Activated naive CD4-positive, alpha-beta T cell treated with anti-CD3 and anti-CD28 coated beads, Interleukin-2, amount 10 ng/mL, durations not matched to agents 7 days and 5 days (primary cell): ENCODE data around the gene TP53BP2.
"Not testable (repeated sequence)": the region's sequence is repeated elsewhere in the genome, so short reads cannot be mapped to it uniquely, and the experiment has no call there.

Source experiments
- CTCF ChIA-PET: fragments of 350-600 bp; sonication (Branson Sonifier 250); formaldehyde crosslinking; loops from one replicate; lab custom pipeline; 2021; ENCODE audit warnings: antibody characterized with exemption; lab: Charles Lee
- DNase-seq: peaks from one replicate; pipeline ENCODE4 v3.0.0-alpha.2; 2020
- H3K27ac Mint-ChIP-seq: one replicate; pipeline ENCODE4 v1.8.0; 2021; ENCODE audit warnings: mild to moderate bottlenecking, moderate library complexity, mixed read lengths
- H3K27me3 Mint-ChIP-seq: one replicate; pipeline ENCODE4 v1.8.0; 2021; ENCODE audit warnings: mild to moderate bottlenecking, mixed read lengths
- H3K36me3 Mint-ChIP-seq: one replicate; pipeline ENCODE4 v1.8.0; 2021; ENCODE audit warnings: mixed read lengths
- H3K4me1 Mint-ChIP-seq: one replicate; pipeline ENCODE4 v1.8.0; 2021; ENCODE audit warnings: mixed read lengths
- H3K4me3 Mint-ChIP-seq: one replicate; pipeline ENCODE4 v1.8.0; 2021; ENCODE audit warnings: mild to moderate bottlenecking, moderate library complexity, mixed read lengths
- H3K9me3 Mint-ChIP-seq: one replicate; pipeline ENCODE4 v1.8.0; 2021; ENCODE audit warnings: mixed read lengths

TP53BP2 gene

DNA sequence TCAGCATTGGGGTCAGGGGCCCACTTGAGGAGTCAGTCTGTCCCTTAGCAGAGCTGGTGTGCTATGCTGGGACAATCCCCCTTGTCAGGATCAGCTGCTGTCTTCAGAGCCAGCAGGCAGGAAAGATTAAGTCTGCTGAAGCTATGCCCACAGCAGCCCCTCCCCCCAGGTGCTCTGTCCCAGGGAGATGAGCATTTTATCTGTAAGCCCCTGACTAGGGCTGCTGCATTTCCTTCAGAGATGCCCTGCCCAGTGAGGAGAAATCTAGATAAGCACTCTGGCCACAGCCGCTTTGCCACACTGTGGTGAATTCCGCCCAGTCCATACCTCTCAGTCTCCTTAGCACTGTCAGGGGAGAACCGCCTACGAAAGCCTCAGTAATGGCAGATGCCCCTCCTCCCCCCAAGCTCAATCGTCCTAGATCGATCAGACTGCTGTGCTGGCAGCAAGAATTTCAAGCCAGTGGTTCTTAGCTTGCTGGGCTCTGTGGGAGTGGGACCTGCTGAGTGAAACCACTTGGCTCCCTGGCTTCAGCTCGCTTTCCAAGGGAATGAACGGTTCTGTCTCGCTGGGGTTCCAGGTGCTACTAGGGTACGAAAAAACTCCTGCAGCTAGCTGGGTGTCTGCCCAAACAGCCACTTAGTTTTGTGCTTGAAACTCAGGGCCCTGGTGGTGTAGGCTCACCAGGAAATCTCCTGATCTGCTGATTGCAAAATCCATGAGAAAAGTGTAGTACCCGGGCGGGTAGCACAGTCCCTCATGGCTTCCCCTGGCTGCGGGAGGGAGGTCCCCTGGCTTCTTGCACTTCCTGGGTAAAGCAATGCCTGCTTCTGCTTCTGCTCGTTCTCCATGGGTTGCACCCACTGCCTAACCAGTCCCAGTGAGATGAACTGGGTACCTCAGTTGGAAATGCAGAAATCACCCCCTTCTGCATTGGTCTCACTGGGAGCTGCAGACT lies 25.1 kb upstream of the TP53BP2 start:
- Mint-ChIP-seq H3K27ac (no peak overlapping the region), H3K4me1 (no peaks in the 10 kb centered on the region), H3K4me3 (peak overlapping the region; percentile 19), H3K27me3 (peaks cover 50% of the 10 kb centered on the region), H3K36me3 (no peaks in the 10 kb centered on the region), H3K9me3 (no peaks in the 10 kb centered on the region)
- CTCF ChIA-PET, result no interaction called here
- DNase-seq, result no peak

DNA sequence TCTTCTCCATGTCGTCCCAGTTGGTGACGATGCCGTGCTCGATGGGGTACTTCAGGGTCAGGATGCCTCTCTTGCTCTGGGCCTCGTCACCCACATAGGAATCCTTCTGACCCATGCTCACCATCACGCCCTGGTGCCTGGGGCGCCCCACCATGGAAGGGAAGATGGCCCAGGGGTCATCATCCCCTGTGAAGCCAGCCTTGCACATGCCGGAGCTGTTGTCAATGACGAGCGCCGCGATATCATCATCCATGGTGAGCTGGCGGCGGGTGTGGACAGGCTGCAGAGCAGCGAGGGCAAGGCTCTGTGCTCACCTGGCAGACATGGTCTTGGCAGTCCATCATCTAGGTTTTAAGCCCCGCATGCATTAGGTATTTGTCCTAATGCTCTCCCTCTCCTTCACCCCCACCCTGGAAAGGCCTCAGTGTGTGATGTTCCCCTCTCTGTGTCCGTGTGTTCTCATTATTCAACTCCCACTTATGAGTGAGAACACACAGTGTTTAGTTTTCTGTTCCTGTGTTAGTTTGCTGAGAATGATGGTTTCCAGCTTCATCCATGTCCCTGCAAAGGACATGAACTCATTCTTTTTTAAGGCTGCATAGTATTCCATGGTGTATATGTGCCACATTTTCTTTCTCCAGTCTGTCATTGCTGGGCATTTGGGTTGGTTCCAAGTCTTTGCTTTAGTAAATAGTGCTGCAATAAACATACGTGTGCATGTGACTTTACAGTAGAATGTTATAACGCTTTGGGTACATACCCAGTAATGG lies 19.0 kb upstream of the TP53BP2 start:
- H3K4me3 Mint-ChIP-seq, H3K27ac Mint-ChIP-seq, DNase-seq, H3K9me3 Mint-ChIP-seq, H3K36me3 Mint-ChIP-seq, CTCF ChIA-PET, H3K4me1 Mint-ChIP-seq: not testable (repeated sequence)
- peaks cover 36% of the 10 kb centered on the region for H3K27me3 Mint-ChIP-seq

DNA sequence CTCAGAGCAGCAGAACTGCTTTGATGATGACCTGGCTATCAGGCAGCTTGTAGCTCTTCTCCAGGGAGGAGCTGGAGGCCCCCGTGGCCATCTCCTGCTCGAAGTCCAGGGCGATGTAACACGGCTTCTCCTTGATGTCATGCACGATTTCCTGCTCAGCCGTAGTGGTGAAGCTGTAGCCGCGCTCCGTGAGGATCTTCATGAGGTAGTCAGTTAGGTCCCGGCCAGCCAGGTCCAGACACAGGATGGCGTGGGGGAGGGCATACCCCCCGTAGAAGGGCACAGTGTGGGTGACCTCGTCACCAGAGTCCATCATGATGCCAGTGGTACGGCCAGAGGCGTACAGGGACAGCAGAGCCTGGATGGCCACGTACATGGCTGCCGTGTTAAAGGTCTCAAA lies 18.3 kb upstream of the TP53BP2 start:
- CTCF ChIA-PET, result no interaction called here
- DNase-seq, result no peak
- Mint-ChIP-seq H3K27me3 (peaks cover 36% of the 10 kb centered on the region), H3K36me3 (no peaks in the 10 kb centered on the region), H3K27ac (no peak overlapping the region), H3K4me3 (no peak overlapping the region), H3K9me3 (no peaks in the 10 kb centered on the region), H3K4me1 (no peaks in the 10 kb centered on the region)

DNA sequence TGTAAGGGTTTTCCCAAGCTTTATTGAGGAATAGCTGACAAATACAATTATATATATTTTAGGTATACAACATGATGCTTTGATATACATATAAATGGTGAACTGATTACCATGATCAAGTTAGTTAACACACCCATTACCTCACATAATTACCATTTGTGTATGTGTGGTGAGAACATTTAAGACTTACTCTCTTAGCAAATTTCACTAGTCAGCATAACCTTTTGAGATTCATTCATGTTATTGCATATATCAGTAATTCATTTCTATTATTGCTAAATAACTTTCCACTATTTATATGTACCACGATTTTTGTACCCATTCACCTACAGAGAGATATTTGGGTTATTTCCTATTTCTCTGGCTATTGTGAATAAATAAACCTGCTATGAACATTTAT lies 16.2 kb upstream of the TP53BP2 start:
- no peaks in the 10 kb centered on the region for H3K9me3 Mint-ChIP-seq
- H3K4me1 Mint-ChIP-seq, result no peaks in the 10 kb centered on the region
- H3K4me3 Mint-ChIP-seq, result no peak overlapping the region
- H3K27ac Mint-ChIP-seq, result no peak overlapping the region
- CTCF ChIA-PET, result no interaction called here
- H3K27me3 Mint-ChIP-seq, result peaks cover 27% of the 10 kb centered on the region
- H3K36me3 Mint-ChIP-seq, result no peaks in the 10 kb centered on the region
- DNase-seq, result no peak

DNA sequence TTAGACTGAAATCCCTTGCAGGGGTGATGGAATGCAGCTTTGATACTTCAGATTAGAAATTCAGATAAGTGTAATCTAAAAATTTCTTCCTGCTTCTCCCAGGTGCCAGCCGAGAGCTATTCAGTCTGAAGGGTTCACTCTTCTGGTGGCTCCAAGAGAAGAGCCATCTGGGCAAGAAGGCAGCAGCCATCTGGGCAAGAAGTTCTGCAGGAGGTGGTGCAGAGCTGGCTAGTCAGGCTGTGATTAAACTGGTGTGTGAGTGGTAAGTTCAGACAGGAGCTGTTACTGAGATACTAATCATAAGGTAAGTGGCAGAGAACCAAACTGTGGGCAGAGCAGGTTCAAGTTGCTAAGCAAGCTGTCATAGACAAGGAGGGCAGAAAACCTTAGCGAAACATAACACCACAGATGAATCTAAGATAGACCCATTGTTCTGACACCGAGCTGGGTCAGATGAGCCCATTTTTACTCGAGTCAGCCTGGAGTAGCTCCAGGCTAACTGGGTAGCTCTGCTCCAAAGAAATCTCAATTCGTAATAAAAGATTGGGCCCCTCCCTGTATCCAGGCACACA lies 14.4 kb upstream of the TP53BP2 start:
- no peak for DNase-seq
- Mint-ChIP-seq H3K4me1 (no peaks in the 10 kb centered on the region), H3K9me3 (no peaks in the 10 kb centered on the region), H3K27ac (no peak overlapping the region), H3K27me3 (peaks cover 30% of the 10 kb centered on the region), H3K36me3 (no peaks in the 10 kb centered on the region), H3K4me3 (no peak overlapping the region)
- CTCF ChIA-PET, result interaction anchor here (0.6 to 1.1 kb wide), 3 partner anchors 9 to 224 kb away, joined by 3 read pairs; no protein-coding TSS in a partner anchor

DNA sequence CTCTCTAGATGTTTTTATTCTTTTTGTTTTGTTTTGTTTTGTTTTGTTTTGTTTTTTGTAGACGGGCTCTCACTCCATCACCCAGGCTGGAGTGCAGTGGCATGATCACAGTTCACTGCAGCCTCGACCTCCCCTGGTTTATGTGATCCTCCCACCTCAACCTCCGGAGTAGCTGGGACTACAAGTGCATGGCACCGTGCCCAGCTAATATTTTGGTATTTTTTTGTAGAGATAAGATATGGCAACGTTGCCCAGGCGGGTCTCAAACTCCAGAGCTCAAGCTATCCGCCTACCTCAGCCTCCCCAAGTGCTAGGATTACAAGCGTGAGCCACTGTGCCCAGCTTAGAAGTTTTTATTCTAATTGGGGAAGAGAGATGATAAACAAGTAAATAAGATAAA lies 13.3 kb upstream of the TP53BP2 start:
- Mint-ChIP-seq H3K27me3 (peaks cover 30% of the 10 kb centered on the region), H3K4me3 (no peak overlapping the region), H3K27ac (no peak overlapping the region), H3K36me3 (no peaks in the 10 kb centered on the region), H3K9me3 (no peaks in the 10 kb centered on the region), H3K4me1 (no peaks in the 10 kb centered on the region)
- DNase-seq, result no peak
- CTCF ChIA-PET, result no interaction called here

DNA sequence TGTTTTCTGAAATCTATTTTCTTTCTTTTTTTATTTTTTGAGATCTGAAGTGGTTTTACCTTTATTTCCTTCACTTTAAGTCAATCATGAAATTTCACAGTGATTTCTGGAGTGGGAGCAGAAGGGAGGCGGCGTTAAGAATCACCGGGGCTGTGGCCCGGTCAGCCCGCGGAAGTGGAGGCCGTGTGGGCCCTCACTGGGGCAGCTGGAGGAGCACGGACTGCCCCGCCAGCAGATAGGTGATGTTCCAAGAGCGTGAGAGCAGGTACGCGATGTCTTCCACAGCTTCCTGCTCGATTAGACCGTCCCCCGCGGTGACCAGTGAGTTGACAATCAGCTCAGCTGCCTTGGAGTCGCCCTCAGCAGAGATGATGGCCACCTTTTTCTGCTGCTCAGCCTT lies 10.6 kb upstream of the TP53BP2 start:
- H3K9me3 Mint-ChIP-seq, result no peaks in the 10 kb centered on the region
- peaks cover 9% of the 10 kb centered on the region for H3K4me1 Mint-ChIP-seq
- CTCF ChIA-PET, result no interaction called here
- H3K27ac Mint-ChIP-seq, result no peak overlapping the region
- DNase-seq, result no peak
- no peak overlapping the region for H3K4me3 Mint-ChIP-seq
- no peaks in the 10 kb centered on the region for H3K36me3 Mint-ChIP-seq
- H3K27me3 Mint-ChIP-seq, result peaks cover 27% of the 10 kb centered on the region

DNA sequence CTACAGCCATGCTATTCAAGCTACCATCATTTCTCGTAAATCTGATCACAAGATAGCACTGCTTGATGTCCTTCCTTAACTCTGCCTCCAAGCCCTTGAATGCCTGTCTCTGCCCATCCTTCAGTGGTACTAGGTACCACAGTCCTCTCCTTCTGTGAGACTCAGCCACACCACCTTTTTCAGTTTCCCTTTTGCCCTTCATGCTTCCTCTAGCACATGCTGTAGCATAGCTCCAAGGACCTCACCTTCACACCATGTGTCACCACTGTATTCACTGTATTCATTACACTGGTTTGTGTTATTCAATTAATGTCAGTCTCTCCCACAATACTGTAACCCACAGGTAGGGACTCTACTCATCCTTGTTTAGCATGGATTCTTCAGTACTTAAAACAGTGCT lies 8.0 kb upstream of the TP53BP2 start:
- H3K9me3 Mint-ChIP-seq, result no peaks in the 10 kb centered on the region
- H3K27ac Mint-ChIP-seq, result no peak overlapping the region
- CTCF ChIA-PET, result no interaction called here
- H3K27me3 Mint-ChIP-seq, result peaks cover 11% of the 10 kb centered on the region
- peaks cover 10% of the 10 kb centered on the region for H3K4me1 Mint-ChIP-seq
- DNase-seq, result no peak
- H3K4me3 Mint-ChIP-seq, result no peak overlapping the region
- no peaks in the 10 kb centered on the region for H3K36me3 Mint-ChIP-seq

DNA sequence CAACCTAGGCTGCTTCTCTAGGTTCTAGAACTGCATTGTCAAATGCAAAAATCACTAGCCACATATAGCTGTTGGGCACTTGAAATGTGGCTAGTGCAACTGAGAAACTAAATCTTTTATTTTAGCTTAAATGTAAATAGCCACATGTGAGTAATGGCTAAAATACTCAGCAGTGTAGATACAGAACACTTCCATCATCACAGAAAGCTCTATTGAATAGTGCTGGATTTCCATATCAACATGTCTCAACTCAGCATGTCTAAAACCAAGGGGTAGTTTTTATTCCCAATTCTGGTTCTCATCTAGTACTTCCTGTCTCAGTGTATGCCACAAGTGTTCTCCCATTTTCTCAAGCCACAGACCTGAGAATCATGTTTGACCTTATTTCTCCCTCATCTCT lies 7.5 kb upstream of the TP53BP2 start:
- Mint-ChIP-seq H3K4me3 (no peak overlapping the region), H3K9me3 (no peaks in the 10 kb centered on the region)

DNA sequence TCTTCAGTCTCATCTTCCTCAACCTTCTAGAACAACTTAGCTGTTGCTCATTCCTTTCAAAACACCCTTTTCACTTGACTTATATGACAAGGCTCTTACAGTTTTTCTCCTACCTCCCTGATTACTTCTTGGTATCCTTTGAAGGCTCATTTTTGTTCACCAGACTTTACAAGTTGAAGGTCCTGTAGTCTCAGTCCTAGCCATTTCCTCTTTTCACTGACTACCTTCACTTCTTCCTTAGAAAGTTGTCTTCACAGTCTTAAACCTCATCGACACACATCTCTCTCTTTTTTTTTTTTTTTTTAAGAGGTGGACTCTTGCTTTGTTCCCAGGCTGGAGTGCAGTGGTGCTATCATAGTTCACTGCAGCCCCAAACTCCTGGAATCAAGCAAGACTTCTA lies 6.6 kb upstream of the TP53BP2 start:
- Mint-ChIP-seq H3K27ac (no peak overlapping the region), H3K4me3 (no peak overlapping the region), H3K9me3 (no peaks in the 10 kb centered on the region), H3K27me3 (peaks cover 10% of the 10 kb centered on the region), H3K4me1 (peaks cover 17% of the 10 kb centered on the region), H3K36me3 (no peaks in the 10 kb centered on the region)
- no peak for DNase-seq
- CTCF ChIA-PET, result no interaction called here

More for the DNA sequence above, 7.5 kb upstream of the TP53BP2 start:
- Mint-ChIP-seq H3K36me3 (no peaks in the 10 kb centered on the region), H3K4me1 (peaks cover 10% of the 10 kb centered on the region), H3K27me3 (peaks cover 10% of the 10 kb centered on the region), H3K27ac (no peak overlapping the region)
- DNase-seq, result no peak
- CTCF ChIA-PET, result no interaction called here

DNA sequence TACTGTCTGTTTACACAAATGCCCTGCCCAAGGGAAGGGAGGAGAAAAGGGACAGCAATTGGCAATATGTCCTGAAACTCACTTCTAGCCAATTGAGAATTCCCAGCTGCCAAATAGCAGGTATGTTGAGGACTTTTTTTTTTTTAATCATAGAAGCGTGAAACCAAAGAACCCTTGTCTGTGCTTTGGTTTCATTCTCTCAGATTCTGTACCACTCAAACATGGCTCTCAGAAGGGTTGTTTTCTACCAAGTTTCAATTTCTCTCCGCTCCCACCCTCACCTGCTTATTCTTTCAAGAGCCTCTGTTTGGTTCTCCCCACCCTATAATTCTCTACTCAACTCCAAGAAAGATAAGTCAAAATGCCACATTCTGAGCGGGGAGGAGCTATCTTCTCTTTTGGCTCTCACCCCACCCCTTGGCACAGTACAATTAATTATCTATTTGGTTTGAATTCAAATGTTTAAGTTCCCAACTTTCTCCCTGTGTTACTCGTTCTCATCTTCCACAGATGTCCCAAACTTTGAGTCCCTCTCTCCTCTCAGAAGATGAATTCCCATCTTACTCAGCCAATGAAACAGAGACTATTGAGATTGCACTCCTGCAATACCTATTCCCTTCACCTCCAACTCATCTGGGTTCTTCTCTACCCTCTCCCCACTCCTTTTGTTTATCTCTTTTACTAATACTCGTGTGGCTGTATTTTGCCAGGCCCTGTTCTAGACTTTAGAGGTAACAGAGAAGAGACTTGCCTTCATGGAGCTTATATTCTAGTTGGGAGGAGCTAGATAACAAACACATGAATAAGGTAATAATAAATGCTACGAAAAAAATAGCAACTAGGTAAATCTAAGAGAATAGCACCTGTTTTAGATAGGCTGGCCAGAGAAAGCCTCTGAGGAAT lies 3.9 kb upstream of the TP53BP2 start:
- Mint-ChIP-seq H3K27ac (no peak overlapping the region), H3K4me1 (peaks cover 31% of the 10 kb centered on the region), H3K27me3 (peaks cover 3% of the 10 kb centered on the region), H3K36me3 (peaks cover 4% of the 10 kb centered on the region), H3K9me3 (no peaks in the 10 kb centered on the region), H3K4me3 (no peak overlapping the region)
- CTCF ChIA-PET, result no interaction called here
- no peak for DNase-seq

DNA sequence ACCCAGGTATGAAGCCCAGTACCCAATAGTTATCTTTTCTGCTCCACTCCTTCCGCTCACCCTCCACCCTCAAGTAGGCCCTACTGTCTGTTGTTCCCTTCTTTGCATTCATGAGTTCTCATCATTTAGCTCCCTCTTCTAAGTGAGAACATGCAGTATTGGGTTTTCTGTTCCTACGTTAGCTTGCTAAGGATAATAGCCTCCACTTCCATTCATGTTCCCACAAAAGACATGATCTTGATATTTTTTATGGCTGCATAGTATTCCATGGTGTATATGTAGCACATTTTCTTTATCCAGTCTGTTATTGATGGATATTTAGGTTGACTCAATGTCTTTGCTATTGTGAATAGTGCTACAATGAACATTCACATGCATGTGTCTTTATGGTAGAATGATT lies 2.8 kb upstream of the TP53BP2 start:
- no peak for DNase-seq
- H3K9me3 Mint-ChIP-seq, result no peaks in the 10 kb centered on the region
- peaks cover 36% of the 10 kb centered on the region for H3K4me1 Mint-ChIP-seq
- CTCF ChIA-PET, result no interaction called here
- no peak overlapping the region for H3K27ac Mint-ChIP-seq
- H3K27me3 Mint-ChIP-seq, result peaks cover 3% of the 10 kb centered on the region
- no peak overlapping the region for H3K4me3 Mint-ChIP-seq
- peaks cover 4% of the 10 kb centered on the region for H3K36me3 Mint-ChIP-seq

DNA sequence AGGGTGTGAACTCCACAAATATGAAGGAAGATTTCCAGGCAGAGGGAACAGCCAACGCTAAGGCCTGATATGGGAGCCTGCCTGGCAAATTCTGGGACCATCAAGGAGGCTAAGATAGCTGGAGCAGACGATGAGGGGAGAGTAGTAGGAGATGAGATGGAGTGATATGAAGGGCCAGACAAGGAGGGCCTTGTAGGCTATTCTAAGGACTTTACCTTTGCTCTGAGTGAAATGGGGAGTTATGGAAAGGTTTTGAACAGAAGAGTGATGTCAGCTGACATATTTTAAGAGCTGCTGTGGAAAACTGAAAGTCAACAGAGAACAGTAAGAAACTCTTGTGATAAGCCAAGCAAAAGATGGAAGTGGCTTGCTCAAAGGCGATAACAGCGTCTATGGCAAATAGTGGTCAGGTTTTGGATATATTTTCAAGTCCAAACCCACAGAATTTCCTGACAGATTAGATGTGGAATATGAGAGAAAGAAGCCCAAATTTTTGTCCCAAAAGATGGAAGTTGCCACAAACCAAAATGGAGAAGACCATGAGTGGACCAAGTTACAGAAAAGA lies 2.1 kb upstream of the TP53BP2 start:
- Mint-ChIP-seq H3K9me3 (no peaks in the 10 kb centered on the region), H3K4me3 (peak overlapping the region; percentile 19), H3K36me3 (peaks cover 4% of the 10 kb centered on the region), H3K27me3 (peaks cover 3% of the 10 kb centered on the region), H3K4me1 (peaks cover 42% of the 10 kb centered on the region), H3K27ac (no peak overlapping the region)
- no peak for DNase-seq
- CTCF ChIA-PET, result no interaction called here
